ENCODE data around the gene PALLD.

The PALLD gene

GRCh38 chr4:168648929-168649328 lies 152.1 kb downstream of the PALLD start:
- DNase-seq (ENCODE audit: low spot score), result no peak

- no peak for DNase-seq (ENCODE audit: low spot score)
Measured at GRCh38 chr4:168651374-168651773, 154.5 kb downstream of the PALLD start.

GRCh38 chr4:168651864-168652263 lies 155.0 kb downstream of the PALLD start:
- no peak for DNase-seq (ENCODE audit: low spot score)

GRCh38 chr4:168652755-168653154 lies 155.9 kb downstream of the PALLD start:
- no peak for DNase-seq (ENCODE audit: low spot score)

- DNase-seq (ENCODE audit: low spot score), result no peak
Measured at GRCh38 chr4:168654104-168654847, 157.4 kb downstream of the PALLD start.

- DNase-seq (ENCODE audit: low spot score), result no peak
Measured at GRCh38 chr4:168654848-168655174, 158.0 kb downstream of the PALLD start.

- DNase-seq (ENCODE audit: low spot score), result no peak
Measured at GRCh38 chr4:168655182-168655581, 158.3 kb downstream of the PALLD start.

- DNase-seq (ENCODE audit: low spot score), result no peak
Measured at GRCh38 chr4:168656055-168656660, 159.3 kb downstream of the PALLD start.

GRCh38 chr4:168656946-168657473 lies 160.2 kb downstream of the PALLD start:
- DNase-seq (ENCODE audit: low spot score), result no peak

- DNase-seq (ENCODE audit: low spot score), result no peak
Measured at GRCh38 chr4:168658751-168659150, 161.9 kb downstream of the PALLD start.

- no peak for DNase-seq (ENCODE audit: low spot score)
Measured at GRCh38 chr4:168659741-168660465, 163.1 kb downstream of the PALLD start.

- no peak for DNase-seq (ENCODE audit: low spot score)
Measured at GRCh38 chr4:168662297-168662984, 165.6 kb downstream of the PALLD start.

- no peak for DNase-seq (ENCODE audit: low spot score)
Measured at GRCh38 chr4:168664242-168664891, 167.5 kb downstream of the PALLD start.

- no peak for DNase-seq (ENCODE audit: low spot score)
Measured at GRCh38 chr4:168666531-168666930, 169.7 kb downstream of the PALLD start.

GRCh38 chr4:168667376-168667775 lies 170.5 kb downstream of the PALLD start:
- no peak for DNase-seq (ENCODE audit: low spot score)

GRCh38 chr4:168667921-168668320 lies 171.1 kb downstream of the PALLD start:
- no peak for DNase-seq (ENCODE audit: low spot score)

- DNase-seq (ENCODE audit: low spot score), result no peak
Measured at GRCh38 chr4:168673476-168673875, 176.6 kb downstream of the PALLD start.

- no peak for DNase-seq (ENCODE audit: low spot score)
Measured at GRCh38 chr4:168674077-168674747, 177.4 kb downstream of the PALLD start.

- DNase-seq (ENCODE audit: low spot score), result no peak
Measured at GRCh38 chr4:168674866-168675265, 178.0 kb downstream of the PALLD start.

- no peak for DNase-seq (ENCODE audit: low spot score)
Measured at GRCh38 chr4:168677063-168677462, 180.2 kb downstream of the PALLD start.

- DNase-seq (ENCODE audit: low spot score), result no peak
Measured at GRCh38 chr4:168677879-168678278, 181.0 kb downstream of the PALLD start.

All from HuH-7 (cell line).